ENCODE results near the gene FBP2. TPM values are rescaled to one million over a fixed set of nuclear protein-coding genes. Genes with fewer than 3 reads are reported as not detected.

The FBP2 gene
- total and polyA plus RNA-seq, 2 of the 8 experiments (the other 6 are each of a cell fraction or from before 2014, with no cell fraction given): not detected

DNA sequence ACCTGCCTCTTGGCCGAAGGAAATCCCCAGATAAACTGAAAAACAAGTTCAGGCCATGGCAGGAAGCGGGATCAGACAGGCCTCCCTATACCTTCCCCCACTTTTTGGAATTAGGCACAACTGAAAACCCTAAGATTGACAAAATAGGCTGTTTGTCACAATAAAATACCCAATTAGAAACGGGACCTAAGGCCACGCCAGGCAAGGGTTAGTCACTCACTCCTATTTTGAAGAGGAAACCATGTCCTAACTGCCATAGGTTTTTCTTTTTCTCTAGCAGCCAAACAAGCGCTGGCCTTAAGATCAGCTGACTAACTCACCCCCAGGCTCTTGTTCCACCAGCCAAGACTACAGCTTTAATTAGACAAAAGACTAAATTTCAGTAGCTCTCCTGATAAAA is 11.9 kb downstream of the FBP2 start:
- POLR2A ChIA-PET (ENCODE audit: partially characterized antibody): interaction anchor here (1.1 to 3.8 kb wide), 2 partner anchors 12 to 27 kb away, joined by 3 to 17 read pairs; partner anchors contain the start of gene PCAT7
- Histone ChIP-seq H4K91ac (replicated peaks; ENCODE audit: insufficient read length, low read length) (no peak overlapping the region), H3K23me2 (ENCODE audit: low read depth, low read length) (no peaks in the 10 kb centered on the region), H3K4me2 (ENCODE audit: insufficient read depth in 1 of 2, low read depth in 2 of 2, low read length in 2 of 2) (no peak overlapping the region), H2BK20ac (ENCODE audit: low read length) (no peak overlapping the region), H3K4me3 (ENCODE audit: extremely low read depth in 1 of 4, insufficient read depth in 2 of 4, low read depth in 3 of 4, low read length in 4 of 4) (no peak overlapping the region), H3K18ac (ENCODE audit: extremely low read depth, low read length) (no peak overlapping the region), H2BK120ac (replicated peaks; ENCODE audit: low read depth, low read length) (no peak overlapping the region), H3K9ac (replicated peaks in 1 of 4; ENCODE audit: extremely low read depth in 1 of 4, low read depth in 3 of 4, low read length in 3 of 4) (no peak overlapping the region), H2BK12ac (ENCODE audit: low read depth, low read length) (no peak overlapping the region), H2BK15ac (ENCODE audit: low read length) (no peak overlapping the region), H4K20me1 (replicated peaks in 1 of 2; ENCODE audit: control insufficient read depth in 1 of 2, insufficient read depth in 2 of 2, low read length in 2 of 2) (no peaks in the 10 kb centered on the region), H3K56ac (replicated peaks; ENCODE audit: insufficient read length, low read depth, low read length) (no peak overlapping the region), H4K5ac (ENCODE audit: insufficient read length, low read depth, low read length) (no peak overlapping the region), H3K36me3 (ENCODE audit: control insufficient read depth in 2 of 4, insufficient read depth in 4 of 4, low read length in 3 of 4) (no peaks in the 10 kb centered on the region), H3K79me2 (ENCODE audit: control insufficient read depth in 1 of 2, insufficient read depth in 2 of 2, low read length in 2 of 2) (no peaks in the 10 kb centered on the region), H3K27ac (ENCODE audit: low read depth, low read length) (no peak overlapping the region), H2BK5ac (ENCODE audit: low read depth, low read length) (no peak overlapping the region), H2AK5ac (ENCODE audit: low read depth, low read length) (no peak overlapping the region), H3K23ac (ENCODE audit: insufficient read length) (no peak overlapping the region), H3K27me3 (replicated peaks in 1 of 4; ENCODE audit: control insufficient read depth in 3 of 4, extremely low read depth in 1 of 4, insufficient read depth in 3 of 4, low read length in 3 of 4) (no peaks in the 10 kb centered on the region), H3K9me3 (ENCODE audit: insufficient read depth in 2 of 2, low read depth in 1 of 2, low read length in 1 of 2) (no peaks in the 10 kb centered on the region; a peak in 1 of 4 replicates), H3K79me1 (ENCODE audit: low read depth, low read length) (no peaks in the 10 kb centered on the region), H3K14ac (ENCODE audit: insufficient read length) (no peak overlapping the region), H2AFZ (ENCODE audit: low read length) (no peak overlapping the region), H3K4me1 (replicated peaks in 1 of 4; ENCODE audit: control insufficient read depth in 3 of 4, insufficient read depth in 4 of 4, low read length in 3 of 4) (no peaks in the 10 kb centered on the region), H3K4ac (replicated peaks; ENCODE audit: insufficient read length, low read depth, low read length) (no peak overlapping the region), H4K8ac (ENCODE audit: extremely low read depth, insufficient read depth, low read length) (no peak overlapping the region)
- FAIRE-seq: no peak
- TF ChIP-seq TAF1 (IDR thresholded peaks at IDR 0.05; ENCODE audit: low read depth, low read length): no peak
- CTCF ChIA-PET (ENCODE audit: partially characterized antibody): interaction anchor here (0.7 to 1.4 kb wide), 4 partner anchors 10 to 58 kb away, joined by 3 to 5 read pairs (median 4); partner anchors contain the start of genes FBP1 and FBP2
- 86% methylated on average over 5 of the region's 5 CpGs; no CpG with 5 or more reads in 1 of the 2 experiments for WGBS, 2 experiments (ENCODE audit: extremely low coverage in 1 of 2, insufficient coverage in 1 of 2, insufficient read length in 1 of 2, insufficient replicate concordance in 2 of 2, low coverage in 1 of 2, low lambda C conversion rate in 2 of 2, missing lambda C conversion rate in 1 of 2)
- no peak for DNase-seq (ENCODE audit: low read depth in 1 of 2, low spot score in 2 of 2)

Data from H1 (cell line).